Measurements from ENCODE around the gene PGAP3. TPM values are rescaled to one million over a fixed set of nuclear protein-coding genes. Genes with fewer than 3 reads are reported as not detected.
"Not testable (repeated sequence)": the region's sequence is repeated elsewhere in the genome, so short reads cannot be mapped to it uniquely, and the experiment has no call there.

PGAP3 gene
- total RNA-seq, 1 donor from 2014 or later, result 23.8 TPM

DNA sequence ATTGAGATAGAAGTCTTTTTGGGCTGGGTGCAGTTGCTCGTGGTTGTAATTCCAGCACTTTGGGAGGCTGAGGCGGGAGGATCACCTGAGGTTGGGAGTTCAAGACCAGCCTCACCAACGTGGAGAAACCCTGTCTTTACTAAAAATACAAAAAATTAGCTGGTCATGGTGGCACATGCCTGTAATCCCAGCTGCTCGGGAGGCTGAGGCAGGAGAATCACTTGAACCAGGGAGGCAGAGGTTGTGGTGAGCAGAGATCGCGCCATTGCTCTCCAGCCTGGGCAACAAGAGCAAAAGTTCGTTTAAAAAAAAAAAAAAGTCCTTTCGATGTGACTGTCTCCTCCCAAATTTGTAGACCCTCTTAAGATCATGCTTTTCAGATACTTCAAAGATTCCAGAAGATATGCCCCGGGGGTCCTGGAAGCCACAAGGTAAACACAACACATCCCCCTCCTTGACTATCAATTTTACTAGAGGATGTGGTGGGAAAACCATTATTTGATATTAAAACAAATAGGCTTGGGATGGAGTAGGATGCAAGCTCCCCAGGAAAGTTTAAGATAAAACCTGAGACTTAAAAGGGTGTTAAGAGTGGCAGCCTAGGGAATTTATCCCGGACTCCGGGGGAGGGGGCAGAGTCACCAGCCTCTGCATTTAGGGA is 11.4 kb upstream of the PGAP3 start:
- ATAC-seq; DNase-seq (ENCODE audit: low spot score): not testable (repeated sequence)

- DNase-seq (ENCODE audit: low spot score), result no peak
- ATAC-seq, result no peak
These were observed 10.1 kb upstream of the PGAP3 start for GRCh38 chr17:39697961-39698360.

DNA sequence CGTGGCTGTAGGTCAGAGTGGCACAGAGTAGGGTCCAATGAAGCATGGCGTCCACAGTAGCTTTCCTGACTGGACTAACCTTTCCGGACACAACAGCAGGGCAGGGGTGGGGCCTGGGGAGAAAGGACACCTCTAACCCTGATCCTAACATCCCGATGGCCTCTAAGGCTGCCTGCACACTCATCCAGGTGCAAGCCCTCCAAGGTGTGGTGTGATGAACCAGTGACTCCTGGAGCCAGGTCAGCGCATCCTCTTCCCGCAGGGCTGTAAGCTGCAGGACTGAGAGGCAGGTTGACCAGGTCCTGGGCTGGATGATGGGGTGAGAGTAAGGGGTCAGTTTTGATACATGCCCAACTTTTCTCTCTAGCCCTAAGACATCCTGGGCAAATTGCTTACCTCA is 8.9 kb upstream of the PGAP3 start:
- DNase-seq (ENCODE audit: low spot score) (no peak), ATAC-seq (no peak)

DNA sequence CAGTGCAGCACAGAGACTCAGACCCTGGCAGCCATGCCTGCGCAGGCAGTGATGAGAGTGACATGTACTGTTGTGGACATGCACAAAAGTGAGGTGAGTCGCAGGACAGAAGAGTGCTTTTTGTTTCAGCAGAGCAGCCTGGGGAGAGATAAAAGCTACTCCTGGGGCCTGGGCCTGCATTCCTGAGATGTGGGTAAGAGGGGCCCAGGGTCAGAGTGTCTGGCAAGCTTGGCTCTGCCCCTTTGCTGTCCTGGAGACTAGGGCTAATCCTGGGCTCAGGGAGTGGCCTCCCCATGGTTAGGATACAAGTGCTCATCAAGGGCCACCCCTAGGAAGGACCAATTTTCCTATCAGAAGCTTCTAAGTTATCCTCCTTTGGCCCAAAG is 7.2 kb upstream of the PGAP3 start:
- no peak for DNase-seq (ENCODE audit: low spot score)
- ATAC-seq, result peak; percentile 5

GRCh38 chr17:39694593-39694992 is 6.7 kb upstream of the PGAP3 start:
- no peak for DNase-seq (ENCODE audit: low spot score)
- no peak for ATAC-seq

DNA sequence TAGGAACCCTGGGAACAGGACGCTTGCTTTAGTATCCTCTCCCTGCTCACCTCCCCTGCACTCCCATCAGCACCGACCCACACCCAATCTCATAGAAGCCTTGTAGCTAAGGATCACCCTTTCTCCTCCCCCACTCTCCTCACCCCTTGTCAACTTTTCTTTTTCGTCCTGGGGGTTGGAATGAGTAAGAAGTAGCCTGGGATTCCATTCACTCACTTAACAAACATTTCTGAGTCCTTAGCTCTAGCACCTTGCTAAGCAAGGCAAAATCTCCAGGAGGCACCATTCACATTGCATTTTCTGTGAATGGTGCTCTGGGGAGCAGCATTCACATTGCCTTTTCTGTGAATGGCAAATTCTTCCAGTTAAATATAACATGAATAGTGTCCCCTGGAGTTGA is 1.1 kb upstream of the PGAP3 start:
- DNase-seq (ENCODE audit: low spot score) (no peak), ATAC-seq (no peak)

- no peak for DNase-seq (ENCODE audit: low spot score)
- no peak for ATAC-seq
These were observed 598 bp upstream of the PGAP3 start for GRCh38 chr17:39688475-39688835.

- peak; percentile 61 for ATAC-seq
- DNase-seq (ENCODE audit: low spot score), result no peak
These were observed 734 bp downstream of the PGAP3 start for GRCh38 chr17:39687101-39687545.

- no peak for DNase-seq (ENCODE audit: low spot score)
- ATAC-seq, result no peak
These were observed 3.3 kb downstream of the PGAP3 start for GRCh38 chr17:39684369-39685192.

- DNase-seq (ENCODE audit: low spot score) (no peak), ATAC-seq (no peak)
These were observed 4.4 kb downstream of the PGAP3 start for GRCh38 chr17:39683295-39683939.

DNA sequence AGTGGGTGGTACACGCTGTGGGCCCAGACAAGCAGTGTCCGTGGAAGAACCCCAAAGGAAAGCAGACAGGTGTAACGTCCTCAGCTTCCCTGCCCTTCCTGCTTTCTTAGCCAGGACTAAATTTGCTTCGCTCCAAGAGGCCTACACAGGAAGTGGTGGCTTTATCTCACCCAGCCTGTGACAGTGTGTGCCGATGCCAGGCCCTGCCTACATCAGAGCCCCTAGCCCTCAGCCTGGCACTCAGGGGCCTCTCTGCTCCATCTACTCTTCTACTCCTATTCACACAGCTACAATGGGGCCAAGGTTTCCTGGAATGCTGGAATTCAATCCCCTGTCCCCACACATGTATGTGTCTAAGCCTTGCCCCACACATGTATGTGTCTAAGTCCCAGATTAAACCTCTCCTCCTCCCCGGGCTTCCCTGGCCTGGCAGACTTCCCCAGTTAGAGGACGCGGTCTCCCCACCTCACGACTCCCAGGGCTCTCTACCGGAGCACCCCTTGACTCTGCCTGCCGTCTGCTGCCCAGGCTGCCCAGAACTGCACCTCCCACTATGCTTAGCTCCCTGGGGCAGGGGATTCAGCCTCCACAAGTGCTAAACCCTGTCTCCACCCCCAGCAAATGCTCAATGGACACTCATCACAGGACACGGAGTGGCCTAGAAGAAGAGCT is 8.2 kb downstream of the PGAP3 start:
- DNase-seq (ENCODE audit: low spot score), result no peak
- peak; percentile 13 for ATAC-seq

DNA sequence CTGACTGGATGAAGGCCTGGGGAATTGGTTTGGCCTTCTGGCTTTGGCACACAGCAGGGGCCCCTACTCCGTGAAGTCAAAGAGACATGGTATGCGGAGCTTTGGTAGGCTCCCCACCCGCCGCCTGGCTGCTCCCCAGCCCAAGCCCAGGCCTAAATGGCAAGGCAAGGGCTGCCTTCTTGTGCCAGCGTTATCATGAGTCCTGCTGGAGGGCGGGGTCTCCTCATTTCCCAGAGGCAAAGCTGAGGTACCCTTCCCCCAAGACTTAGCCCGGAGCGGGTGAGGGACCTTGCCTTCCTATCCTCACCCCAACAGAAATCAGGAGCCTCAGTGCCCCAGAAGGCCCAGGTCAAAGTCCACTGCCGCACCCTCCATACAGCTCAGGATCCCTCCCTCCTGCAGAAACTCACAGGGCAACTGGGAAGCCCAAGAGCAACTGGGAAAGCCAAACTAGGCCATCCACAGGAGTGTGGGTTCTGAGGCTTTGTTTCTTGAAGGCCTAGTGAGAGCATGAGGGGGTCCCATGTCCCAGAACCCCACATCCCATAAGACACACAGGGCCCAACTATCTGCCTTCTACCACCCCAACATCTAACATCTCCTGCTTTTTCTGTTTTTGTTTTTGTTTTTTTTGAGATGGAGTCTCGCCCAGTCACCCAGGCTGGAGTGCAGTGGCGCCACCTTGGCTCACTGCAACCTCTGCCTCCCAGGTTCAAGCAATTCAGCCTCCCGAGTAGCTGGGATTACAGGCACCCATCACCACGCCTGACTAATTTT is 9.3 kb downstream of the PGAP3 start:
- ATAC-seq (no peak), DNase-seq (ENCODE audit: low spot score) (no peak)

DNA sequence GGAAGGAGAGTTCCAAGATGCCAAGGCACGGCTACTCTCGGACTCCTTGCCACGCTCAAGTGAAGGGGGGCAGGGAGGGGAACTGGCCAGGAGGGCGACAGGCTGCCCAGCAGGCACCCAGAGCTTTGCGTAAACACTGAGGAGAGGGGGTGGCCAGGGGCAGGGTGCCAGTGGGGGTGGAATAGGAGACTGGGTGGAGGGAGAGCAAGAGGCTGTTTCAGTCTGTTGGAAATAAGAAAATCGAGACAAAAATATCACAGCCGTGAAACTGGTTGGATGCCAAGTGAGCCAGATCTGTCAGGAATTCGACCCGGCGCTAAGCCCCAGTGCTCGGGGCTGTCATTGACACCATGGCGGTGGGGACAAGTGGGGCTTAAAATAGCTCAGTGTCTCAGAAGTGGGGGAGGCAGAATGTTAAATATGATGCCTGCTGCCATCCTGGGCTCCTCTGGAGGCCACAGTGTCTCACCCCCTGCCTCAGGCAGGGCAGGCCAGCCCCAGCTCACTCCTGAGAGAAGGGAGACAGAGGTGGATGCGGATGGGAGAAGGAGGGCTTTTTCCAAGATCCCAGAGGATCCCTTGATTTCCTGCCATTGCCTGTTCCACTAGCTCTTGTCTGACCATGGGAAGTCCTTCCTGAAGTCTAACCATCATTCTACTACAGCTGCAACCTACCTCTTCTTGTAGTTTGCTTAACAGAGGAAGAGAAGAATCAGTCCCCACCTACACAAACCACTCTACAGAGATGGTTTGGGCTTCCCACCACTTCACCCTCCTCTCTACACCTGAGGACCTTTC is 10.1 kb downstream of the PGAP3 start:
- ATAC-seq, result no peak

DNA sequence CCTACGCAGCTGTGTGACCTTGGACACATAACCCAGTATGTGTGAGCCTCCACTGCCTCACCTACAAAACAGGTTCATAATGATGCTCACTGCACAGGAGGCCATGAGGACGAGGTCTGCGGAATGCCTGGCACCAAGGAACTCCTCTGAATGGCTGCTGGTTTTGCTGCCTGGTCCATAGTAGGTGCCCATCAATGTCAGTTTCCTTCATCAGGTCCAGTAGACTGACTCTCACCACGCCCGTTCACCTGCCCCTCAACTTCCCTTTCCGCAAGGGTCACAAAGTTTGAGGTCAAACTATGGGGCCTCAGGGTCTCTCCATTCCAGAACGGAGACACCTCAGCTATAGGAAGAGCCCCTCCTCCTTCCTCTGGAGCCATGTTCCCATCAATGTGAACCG is 10.8 kb downstream of the PGAP3 start:
- ATAC-seq (no peak), DNase-seq (ENCODE audit: low spot score) (no peak)

More for the DNA sequence above, 10.1 kb downstream of the PGAP3 start:
- no peak for DNase-seq (ENCODE audit: low spot score)

- DNase-seq (ENCODE audit: low spot score), result no peak
- ATAC-seq, result no peak
These were observed 11.5 kb downstream of the PGAP3 start for GRCh38 chr17:39676198-39676819.

GRCh38 chr17:39675390-39676082 is 12.3 kb downstream of the PGAP3 start:
- ATAC-seq (no peak), DNase-seq (ENCODE audit: low spot score) (no peak)

DNA sequence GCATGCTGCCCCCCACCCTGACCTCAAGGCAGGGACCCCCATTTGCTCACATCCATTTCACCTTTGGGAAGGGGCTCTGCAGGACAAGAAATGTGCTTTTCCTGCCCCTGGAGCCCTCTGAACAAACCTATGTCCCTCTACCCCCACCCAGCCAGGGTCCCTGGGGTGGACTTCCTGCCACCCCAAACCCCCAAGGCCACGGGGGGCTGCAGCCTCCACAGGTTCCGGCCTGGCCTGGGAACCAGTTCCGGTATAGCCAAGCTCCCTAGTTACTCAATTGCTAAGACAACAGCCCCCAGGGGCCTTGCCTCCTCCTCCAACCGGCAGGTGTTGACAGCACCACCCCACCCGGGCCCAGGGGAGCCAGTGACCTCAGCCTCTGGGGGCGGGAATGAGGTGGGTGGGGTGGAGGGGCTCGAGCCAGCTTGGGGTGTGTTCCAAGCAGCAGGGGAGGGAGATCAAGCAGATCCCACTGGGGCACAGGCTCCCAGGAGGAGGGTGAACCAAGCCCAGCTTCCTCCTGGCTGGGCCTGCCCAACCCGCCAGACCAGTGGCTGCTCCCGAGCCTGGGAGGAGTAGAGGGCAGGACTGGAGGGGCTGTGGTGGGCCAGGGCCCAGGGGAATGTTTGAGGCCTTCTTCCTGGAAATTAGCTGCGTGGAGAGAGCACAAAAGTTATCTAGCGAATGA is 13.0 kb downstream of the PGAP3 start:
- DNase-seq (ENCODE audit: low spot score), result no peak
- no peak for ATAC-seq

GRCh38 chr17:39674179-39674578 is 13.7 kb downstream of the PGAP3 start:
- DNase-seq (ENCODE audit: low spot score), result no peak
- no peak for ATAC-seq

Data from left lobe of liver (tissue), 2 donors.